ENCODE data around the gene THPO.

DNA sequence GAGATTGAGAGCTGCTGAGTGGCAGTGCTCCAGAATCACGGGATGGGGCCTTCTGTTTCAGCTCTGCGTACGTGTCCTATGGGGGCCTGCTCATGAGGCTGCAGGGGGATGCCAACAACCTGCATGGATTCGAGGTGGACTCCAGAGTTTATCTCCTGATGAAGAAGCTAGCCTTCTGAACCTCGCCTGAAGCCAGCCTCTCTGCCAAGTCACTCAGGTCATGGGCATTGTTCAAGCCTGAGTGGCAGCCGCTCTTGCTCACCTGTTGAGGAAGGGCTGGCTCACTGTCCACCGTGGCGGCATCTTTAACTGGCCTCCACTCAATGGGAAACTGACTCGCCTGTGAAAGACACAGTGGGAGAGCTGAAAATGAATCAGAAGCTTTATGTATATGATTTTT is 9.9 kb downstream of the THPO start:
- TF ChIP-seq, protein P1, sequence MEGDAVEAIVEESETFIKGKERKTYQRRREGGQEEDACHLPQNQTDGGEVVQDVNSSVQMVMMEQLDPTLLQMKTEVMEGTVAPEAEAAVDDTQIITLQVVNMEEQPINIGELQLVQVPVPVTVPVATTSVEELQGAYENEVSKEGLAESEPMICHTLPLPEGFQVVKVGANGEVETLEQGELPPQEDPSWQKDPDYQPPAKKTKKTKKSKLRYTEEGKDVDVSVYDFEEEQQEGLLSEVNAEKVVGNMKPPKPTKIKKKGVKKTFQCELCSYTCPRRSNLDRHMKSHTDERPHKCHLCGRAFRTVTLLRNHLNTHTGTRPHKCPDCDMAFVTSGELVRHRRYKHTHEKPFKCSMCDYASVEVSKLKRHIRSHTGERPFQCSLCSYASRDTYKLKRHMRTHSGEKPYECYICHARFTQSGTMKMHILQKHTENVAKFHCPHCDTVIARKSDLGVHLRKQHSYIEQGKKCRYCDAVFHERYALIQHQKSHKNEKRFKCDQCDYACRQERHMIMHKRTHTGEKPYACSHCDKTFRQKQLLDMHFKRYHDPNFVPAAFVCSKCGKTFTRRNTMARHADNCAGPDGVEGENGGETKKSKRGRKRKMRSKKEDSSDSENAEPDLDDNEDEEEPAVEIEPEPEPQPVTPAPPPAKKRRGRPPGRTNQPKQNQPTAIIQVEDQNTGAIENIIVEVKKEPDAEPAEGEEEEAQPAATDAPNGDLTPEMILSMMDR (IDR thresholded peaks at IDR 0.05), result no peak
- no peak for TF ChIP-seq EZH2 (IDR thresholded peaks at IDR 0.05; ENCODE audit: borderline replicate concordance, insufficient read depth, low read depth, low read length, poor library complexity, severe bottlenecking)
